T-helper 22 cell (primary cell): ENCODE measurements around the gene KMT2C.
"Not testable (repeated sequence)": the region's sequence is repeated elsewhere in the genome, so short reads cannot be mapped to it uniquely, and the experiment has no call there.

ENCODE experiments used
- DNase-seq: peaks from one replicate; pipeline ENCODE4 v3.0.0-alpha.2; 2020; ENCODE audit warnings: low read depth

The KMT2C gene

DNA sequence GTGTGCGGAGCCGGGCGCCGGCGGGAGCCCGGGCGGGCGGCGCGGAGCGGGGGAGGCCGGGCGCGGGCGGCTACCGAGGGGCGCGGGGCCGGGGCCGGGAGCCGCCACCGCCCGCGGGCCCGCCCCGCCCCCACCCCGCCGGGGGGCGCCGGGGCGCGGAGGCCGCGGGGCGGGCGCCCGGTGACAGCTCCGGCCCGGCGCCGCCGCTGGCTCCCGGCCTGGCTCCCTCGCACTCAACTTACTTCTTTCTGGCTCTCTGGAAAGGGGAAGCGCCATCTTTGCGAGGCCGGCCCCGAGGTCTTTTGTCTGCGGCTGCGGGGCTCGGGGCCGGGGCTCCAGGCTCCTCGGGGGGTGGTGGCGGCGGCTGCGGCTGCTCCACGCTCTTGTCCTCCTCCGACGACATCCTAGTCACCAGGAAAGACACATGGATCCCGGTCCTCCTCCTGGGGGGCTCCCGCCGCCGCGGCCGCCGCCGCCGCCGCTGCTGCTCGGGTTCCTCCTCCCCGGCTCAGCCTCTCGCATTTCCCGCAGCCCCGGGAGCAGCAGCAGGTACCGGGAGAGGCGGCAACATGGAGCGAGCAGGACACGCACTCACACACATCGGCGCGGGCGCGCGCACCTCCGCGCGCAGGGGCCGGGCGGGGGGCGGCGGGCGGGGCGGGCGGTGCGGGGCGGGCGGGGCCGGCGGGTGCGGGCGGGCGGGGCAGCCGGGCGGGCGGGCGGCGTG, at the start of gene KMT2C:
KMT2C (minus strand) TSS at position 620 of the 727 bp plus-strand sequence; CDS start at position 403, 217 bp downstream.
- peak; percentile 39 for DNase-seq

DNA sequence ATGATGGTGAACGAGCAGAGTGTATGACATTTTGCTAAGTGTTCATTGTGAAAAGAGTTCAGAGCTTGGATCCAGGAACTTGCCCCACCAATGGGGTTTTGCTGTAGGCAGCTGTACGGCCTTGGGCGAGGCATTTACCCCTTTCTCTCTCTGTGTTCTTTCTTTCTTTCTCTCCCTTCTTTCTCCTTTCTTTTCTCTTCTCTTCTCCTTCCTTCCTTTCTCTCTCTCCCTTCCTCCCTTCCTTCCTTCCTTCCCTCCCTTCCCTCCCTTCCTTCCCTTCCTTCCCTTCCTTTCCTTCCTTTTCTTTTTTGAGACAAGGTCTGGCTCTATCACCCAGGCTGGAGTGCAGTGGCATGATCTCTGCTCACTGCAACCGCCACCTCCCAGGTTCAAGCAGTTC, 45.3 kb upstream of the KMT2C start:
- DNase-seq: no peak

DNA sequence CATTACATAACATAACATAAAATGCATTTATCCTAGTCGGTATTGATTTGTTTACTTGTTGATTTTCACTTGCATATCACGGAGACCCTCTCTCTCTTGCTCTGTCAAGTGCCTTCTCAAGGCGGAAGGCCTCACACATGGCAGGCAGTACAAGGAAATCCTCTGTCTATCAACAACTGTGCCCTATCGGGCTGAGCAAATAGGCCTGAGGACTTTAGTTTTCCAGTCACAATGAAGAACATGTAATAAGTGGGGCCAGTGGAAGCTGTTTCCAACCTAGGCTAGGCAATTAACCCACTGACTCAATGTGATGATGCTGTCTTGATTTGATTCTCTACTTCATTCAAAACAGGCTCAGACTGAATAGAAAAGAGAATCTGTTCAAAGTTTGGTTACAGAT, 44.9 kb upstream of the KMT2C start:
- no peak for DNase-seq

DNA sequence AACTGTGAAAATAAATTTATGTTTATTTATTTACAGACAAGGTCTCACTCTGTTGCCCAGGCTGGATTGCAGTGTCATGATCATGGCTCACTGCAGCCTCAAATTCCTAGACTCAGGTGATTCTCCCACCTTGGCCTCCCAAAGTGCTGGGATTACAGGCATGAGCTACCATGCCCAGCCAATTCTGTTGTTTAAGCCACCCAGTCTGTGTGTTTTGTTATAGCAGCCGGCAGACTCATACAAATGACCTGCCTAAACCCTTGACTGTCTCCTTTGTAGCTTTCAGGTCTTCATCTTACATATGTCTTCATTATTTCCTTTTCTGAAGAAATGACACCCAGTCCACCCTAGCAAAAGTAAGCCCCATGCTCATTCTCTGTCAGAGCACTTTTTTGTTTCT, 43.8 kb upstream of the KMT2C start:
- no peak for DNase-seq

DNA sequence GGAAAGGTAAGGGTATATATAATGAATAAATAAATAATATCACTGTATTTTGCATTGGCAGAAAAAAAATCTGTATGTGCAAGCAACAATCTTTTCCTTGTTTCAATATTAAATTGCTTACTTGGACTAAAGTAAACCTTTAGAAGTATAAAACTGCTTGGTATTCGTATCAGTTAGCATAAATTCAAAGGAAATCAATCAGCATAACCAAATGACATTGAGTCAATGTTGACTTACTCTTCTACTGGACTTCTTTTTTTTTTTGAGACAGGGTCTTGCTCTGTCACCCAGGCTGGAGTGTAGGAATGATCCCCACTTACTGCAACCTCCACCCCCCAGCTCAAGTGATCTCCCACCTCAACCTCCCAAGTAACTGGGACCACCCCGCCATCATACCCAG, 42.3 kb upstream of the KMT2C start:
- DNase-seq: no peak

DNA sequence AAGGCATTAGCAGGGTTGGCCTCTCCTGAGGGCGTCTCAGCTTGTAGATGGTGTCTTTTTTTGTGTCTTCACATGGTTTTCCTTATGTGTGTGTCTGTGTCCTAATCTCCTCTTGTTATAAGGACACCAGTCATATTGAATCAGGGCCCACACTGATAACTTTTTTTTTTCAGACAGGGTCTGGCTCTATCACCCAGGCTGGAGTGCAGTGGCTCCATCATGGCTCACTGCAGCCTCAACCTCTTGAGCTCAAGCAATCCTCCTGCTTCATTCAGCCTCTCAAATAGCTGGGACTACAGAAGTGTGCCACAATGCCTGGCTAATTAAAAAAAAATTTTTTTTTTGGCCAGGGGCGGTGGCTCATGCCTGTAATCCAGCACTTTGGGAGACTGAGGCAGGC, 41.3 kb upstream of the KMT2C start:
- DNase-seq: no peak

DNA sequence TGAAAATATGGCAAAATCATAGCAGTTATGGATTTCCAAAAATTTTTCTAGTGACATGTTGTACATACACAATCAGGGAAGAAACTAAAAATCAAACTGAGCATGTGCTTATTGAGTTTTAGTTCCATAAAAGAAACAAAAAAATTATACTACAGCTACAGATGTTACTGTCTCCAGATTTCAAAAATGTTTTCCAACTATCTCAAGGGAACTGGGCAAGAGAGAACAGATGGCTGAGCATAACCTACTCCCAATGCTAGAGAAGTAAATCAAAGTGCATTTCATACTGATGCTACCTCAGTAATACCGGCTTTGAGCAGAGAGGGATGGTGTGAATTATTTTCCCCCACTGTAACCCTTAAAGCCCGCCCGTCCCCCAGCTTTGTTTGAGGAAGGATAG, 40.7 kb upstream of the KMT2C start:
- no peak for DNase-seq

DNA sequence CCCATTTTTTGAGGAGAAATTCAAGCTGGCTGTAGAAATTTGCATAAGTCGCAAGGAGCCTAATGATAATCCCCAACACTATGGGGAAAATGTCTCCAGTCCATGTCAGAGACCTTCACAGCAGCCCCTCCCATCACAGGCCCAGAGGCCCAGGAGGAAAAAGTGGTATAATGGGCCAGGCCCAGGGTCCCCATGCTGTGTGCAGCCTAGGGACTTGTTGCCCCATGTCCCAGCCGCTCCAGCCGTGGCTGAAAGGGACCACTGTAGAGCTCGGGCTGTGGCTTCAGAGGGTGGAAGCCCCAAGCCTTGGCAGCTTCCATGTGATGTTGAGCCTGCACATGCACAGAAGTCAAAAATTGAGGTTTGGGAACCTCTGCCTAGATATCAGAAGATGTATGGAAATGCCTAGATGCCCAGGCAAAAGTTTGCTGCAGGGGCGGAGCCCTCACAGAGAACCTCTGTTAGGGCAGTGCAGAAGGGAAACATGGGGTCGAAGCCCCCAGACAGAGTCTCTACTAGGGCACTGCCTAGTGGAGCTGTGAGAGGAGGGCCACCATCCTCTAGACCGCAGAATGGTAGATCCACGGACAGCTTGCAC, 35.3 kb upstream of the KMT2C start:
- not testable (repeated sequence) for DNase-seq

DNA sequence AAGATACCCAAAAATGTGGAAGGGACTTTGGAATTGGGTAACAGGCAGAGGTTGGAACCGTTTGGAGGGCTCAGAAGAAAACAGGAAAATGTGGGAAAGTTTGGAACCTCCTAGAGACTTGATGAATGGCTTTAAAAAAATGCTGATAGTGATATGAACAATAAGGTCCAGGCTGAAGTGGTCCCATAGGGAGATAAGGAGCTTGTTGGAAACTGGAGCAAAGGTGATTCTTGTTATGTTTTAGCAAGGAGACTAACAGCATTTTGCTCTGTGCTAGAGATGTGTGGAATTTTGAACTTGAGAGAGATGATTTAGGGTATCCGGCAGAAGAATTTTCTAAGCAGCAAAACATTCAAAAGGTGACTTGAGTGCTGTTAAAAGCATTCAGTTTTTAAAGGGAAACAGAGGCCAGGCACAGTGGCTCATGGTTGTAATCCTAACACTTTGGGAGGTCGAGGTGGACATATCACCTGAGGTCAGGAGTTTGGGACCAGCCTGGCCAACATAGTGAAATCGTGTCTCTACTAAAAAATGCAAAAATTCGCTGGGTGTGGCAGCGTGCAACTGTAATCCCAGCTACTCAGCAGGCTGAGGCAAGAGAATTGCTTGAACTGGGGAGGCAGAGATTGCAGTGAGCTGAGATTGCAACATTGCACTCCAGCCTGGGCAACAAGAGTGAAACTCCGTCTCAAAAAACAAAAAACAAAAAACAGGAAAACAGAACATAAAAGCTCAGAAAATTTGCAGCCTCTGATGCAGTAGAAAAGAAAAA, 34.6 kb upstream of the KMT2C start:
- DNase-seq: not testable (repeated sequence)

DNA sequence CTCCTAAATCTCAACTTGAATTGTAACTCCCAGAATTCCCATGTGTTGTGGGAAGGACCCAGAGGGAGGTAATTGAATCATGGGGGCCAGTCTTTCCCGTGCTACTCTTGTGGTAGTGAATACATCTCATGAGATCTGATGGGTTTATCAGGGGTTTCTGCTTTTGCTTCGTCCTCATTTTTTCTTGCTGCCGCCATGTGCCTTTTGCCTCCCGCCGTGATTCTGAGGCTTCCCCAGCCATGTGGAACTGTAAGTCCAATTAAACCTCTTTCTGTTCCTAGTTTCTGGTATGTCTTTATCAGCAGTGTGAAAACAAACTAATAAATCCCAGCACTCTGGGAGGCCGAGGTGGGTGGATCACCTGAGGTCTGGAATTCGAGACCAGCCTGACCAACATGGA, 33.8 kb upstream of the KMT2C start:
- DNase-seq: not testable (repeated sequence)

DNA sequence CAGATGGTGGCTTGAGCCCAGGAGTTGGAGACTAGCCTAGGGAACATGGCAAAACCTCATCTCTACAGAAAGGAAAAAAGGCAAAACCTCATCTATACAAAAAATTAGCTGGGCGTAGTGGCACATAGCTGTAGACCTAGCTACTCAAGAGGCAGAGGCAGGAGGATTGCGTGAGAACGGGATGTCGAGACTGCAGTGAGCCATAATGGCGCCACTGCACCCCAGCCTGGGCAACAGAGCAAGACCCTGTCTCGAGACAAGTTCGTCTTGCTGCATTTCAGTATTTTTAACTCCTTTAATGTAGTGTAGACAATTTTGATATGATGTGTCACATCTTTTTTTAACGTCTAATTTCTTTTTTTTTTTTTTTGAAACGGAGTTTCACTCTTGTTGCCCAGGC, 31.4 kb upstream of the KMT2C start:
- no peak for DNase-seq

DNA sequence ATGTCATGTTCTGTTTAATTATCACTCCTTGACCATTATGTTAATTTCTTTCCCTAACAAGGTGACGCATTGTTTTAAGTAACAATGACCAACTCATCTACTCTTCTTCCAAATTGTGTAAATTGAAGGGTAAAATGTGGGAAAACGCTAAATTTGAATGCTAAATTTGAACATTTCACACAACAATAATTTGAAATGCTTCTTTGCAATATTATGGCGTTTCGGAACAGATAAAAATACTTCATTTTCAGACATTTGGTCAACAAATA, 29.2 kb upstream of the KMT2C start:
- DNase-seq: no peak

DNA sequence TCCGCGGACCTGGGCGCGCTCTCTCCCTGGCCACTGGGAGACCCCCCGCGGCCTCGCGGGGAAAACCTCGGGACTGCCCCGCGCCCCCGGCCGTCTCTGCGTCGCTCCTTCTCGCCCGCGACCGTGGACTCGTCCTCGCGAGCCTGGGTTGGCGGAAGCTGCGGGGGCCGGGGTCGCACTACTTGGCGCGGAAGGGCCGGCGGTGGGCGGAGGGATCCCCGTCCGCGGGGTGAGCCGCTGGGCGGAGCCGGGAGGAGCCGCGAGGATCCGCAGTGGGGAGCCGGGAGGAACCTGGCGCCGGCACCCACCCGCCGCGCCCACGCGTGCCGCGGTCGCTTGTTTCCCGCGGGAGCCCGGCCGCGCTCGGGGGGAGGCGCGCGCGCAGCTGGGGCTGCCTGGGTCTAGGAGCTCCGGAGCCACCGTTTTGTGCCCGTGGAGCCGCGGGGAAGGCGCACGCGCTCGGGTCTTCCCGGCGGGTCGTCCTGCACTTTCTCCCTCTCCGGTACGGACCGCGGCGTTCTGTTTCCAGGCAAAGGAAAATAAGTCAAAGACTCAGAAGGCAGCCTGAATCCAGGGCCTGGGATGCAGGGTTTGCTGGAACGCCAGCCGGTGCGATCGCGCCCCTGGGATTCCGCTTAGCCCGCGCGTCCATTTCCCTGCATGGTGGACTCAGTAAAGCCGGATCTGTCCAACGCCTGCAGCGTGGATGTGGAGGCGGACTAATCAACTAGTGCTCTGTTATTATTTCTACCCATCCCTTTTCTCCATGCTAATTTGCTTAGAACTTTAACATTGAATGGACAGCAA, 28.7 kb upstream of the KMT2C start:
- DNase-seq: peak; percentile 60

DNA sequence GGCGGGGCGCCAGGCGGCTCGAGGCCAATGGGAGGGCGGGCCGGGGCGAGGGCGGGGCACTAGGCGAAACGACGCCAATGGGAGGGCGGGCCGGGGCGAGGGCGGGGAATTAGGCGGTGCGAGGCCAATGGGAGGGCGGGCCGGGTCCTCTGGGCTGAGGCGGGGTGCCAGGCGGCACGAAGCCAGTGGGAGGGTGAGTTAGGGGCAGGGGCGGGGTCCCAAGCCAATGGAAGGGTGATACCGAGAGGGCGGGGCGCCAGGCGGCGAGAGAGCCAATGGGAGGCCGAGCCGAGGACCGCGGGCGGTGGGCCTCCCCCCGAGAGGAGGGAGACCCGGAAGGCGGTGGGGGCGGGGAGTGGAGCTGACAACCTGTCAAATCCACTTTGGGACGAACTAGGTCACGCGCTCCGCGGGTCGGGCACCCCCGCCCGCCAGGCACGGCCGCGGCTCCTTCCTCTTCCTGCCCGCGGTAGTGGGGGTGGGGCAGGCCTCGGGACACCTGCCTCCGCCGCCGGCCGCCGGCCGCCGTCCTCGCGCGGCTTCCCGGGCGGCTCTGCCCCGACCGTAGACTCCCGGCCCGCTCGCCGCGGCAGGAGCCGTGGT, 28.0 kb upstream of the KMT2C start:
- DNase-seq: peak; percentile 100

DNA sequence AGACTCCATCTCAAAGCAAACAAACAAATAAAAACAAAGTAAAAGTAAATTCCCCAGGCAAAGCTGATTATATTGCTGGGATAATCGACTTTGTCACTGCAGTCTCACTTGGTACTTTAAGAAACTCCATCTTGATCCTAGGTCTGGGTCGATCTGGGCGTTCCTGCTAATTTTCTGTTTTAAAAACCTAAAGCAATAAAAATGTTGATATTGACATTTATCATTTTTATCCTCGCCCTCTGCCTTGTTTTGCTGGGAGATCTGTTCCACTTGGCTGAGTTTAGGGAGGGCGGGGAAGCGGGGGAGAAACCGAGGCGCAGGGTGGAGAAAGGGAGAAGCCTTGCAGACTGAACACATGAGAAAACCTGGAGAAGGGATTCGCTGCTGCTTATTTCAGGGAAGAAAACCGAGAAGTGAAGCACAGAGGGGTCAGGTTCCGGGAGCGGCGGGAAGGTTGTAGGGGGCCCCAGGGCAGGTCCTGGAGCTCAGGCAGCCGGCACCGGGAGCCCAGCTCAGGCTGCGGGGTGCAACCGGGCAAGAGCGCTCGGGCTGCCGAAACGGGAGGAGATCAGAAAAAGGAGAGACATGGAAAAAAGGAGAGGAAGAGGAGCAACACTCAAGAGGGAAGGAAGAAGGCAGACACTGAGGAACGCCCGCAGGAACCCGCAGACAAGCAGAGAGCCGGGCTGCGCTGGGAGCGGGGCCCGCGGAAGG, 27.3 kb upstream of the KMT2C start:
- DNase-seq: no peak

DNA sequence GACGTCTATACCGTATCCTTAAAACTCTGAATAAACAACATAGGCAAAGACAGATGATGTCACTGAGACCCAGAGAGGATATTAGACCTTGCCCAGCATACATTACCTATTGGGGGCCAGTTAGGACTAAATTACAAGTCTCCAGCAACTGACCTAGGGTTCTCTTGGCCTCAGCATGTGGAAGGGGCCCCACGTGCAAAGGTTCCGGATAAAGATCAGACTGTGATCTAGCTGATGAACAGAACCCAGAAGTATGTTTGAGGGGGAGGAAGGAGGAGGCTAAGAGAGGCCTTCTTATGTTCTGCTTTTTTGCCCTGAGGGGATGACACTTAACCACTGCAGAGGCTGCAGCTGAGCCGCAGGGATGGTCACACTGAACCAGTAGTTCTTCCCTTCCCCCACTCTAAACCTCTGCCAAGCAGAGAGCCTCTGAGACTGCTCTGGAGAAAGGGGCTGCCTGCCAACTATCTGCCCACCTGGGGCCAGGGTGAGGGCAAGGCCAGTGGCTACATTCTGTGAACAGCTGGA, 24.0 kb upstream of the KMT2C start:
- DNase-seq: no peak

DNA sequence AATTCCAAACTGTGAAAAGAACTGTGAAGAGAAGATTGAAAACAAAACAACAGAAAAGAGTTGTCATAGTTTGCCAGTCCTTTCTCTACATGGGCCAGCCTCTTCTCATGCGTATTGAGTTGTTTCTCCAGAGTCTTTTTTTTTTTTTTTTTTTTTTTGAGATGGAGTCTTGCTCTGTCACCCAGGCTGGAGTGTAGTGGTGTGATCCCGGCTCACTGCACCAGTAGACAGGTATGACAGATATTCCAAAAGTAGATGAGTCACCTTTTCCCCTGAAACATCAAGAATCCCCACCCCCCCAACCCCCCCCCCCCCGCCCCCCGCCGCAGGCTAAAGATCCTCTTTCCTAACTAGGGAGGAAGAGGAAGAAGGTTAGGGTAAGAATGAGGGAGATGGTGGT, 15.6 kb upstream of the KMT2C start:
- DNase-seq: no peak

DNA sequence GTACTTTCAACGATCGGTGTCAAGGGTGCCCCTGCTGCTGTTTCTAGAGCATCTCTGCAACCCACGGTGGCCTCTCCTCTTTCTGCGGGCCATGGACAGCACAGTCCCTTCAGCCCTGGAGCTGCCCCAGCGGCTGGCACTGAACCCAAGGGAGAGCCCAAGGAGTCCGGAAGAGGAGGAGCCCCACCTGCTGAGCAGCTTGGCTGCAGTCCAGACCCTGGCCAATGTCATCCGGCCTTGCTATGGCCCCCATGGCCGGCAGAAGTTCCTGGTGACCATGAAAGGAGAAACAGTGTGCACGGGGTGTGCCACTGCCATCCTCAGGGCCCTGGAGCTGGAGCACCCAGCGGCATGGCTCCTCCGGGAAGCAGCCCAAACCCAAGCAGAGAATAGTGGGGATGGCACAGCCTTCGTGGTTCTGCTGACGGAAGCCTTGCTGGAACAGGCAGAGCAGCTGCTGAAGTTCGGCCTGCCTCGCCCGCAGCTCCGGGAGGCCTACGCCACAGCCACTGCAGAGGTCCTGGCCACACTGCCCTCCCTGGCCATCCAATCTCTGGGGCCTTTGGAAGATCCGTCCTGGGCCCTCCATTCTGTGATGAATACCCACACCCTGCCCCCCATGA, 9.7 kb upstream of the KMT2C start:
- DNase-seq: not testable (repeated sequence)

DNA sequence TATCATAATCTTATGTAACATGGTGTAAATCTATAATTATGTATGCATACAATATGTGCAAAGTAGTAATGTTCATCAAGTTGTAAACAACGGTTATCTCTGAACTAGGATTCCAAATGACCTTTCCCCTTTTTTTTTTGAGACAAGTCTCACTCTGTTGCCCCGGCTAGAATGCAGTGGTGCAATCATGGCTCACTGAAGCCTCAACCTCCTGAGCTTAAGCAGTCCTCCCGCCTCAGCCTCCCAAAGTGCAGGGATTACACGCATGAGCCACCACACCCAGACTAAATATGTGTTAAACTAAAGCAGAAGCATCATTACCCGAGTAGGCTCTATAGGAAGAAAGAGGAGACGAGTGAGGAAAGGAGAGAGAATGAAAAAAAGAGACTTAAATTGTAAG, 7.8 kb upstream of the KMT2C start:
- DNase-seq: no peak

DNA sequence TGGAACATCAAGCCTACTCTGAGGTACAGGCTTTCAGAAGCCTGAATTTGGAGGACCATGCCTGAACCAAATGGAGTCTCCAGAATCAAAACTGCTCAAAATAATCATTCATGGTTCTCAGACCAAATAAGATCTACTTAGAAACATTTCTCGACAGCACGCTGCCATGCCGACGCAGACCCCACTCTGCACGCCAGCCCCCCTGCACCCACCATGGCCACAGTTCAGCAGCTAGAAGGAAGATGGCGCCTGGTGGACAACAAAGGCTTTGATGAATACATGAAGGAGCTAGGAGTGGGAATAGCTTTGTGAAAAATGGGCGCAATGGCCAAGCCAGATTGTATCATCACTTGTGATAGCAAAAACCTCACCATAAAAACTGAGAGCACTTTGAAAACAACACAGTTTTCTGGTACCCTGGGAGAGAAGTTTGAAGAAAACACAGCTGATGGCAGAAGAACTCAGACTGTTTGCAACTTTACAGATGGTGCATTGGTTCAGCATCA, 6.6 kb upstream of the KMT2C start:
- DNase-seq: no peak

DNA sequence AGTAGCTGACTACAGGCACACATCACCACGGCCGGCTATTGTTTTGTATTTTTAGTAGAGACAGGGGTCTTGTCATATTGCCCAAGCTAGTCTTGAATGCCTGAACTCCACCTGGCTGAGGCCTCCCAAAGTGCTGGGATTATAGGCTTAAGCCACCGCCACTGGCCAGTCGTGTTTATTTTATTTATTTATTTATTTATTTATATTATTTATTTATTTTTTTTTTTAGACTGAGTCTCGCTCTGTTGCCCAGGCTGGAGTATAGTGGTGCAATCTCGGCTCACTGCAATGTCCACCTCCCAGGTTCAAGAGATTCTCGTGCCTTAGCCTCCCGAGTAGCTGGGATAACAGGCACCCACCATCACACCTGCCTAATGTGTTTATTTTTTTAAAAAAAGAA, 6.0 kb upstream of the KMT2C start:
- not testable (repeated sequence) for DNase-seq
